Measurements from ENCODE around the gene ADAM30.

GRCh38 chr1:119906927-119907652 lies 10.8 kb upstream of the ADAM30 start:
- TF ChIP-seq CTCF (IDR thresholded peaks at IDR 0.05) (no peak), POLR2A (IDR thresholded peaks at IDR 0.05) (no peak)
